ENCODE results near the gene REEP3. TPM values are rescaled to one million over a fixed set of nuclear protein-coding genes. Genes with fewer than 3 reads are reported as not detected.

Gene REEP3
- total and polyA plus RNA-seq, 2 donors, result 11.2 to 11.9 TPM

- WGBS, result 100% methylated on average over 2 of the region's 2 CpGs
- no peak overlapping the region for H3K27ac ChIP-seq (ENCODE audit: low read depth in 1 of 2, low read length in 1 of 2)
- H3K36me3 ChIP-seq (ENCODE audit: control insufficient read depth in 2 of 2, insufficient read depth in 2 of 2, low read length in 1 of 2), result peaks cover 0 to 2% of the 10 kb centered on the region in 2 donors
- H3K9me3 ChIP-seq (ENCODE audit: control insufficient read depth in 2 of 2, insufficient read depth in 1 of 2, low read length in 1 of 2), result no peaks in the 10 kb centered on the region
- no peak for DNase-seq (ENCODE audit: low read depth in 6 of 9, low spot score in 9 of 9)
- peaks cover 6 to 12% of the 10 kb centered on the region in 2 donors for H3K4me1 ChIP-seq (ENCODE audit: control insufficient read depth in 2 of 2, insufficient read depth in 2 of 2, low read length in 2 of 2)
- no peak overlapping the region for H3K4me3 ChIP-seq (ENCODE audit: low read length in 2 of 2)
- H3K27me3 ChIP-seq (ENCODE audit: control insufficient read depth in 2 of 2, insufficient read depth in 1 of 2, low read length in 1 of 2), result no peaks in the 10 kb centered on the region
These were observed 103.5 kb downstream of the REEP3 start for GRCh38 chr10:63624701-63625100.

GRCh38 chr10:63627396-63627795 is 106.2 kb downstream of the REEP3 start:
- H3K27ac ChIP-seq (ENCODE audit: low read depth in 1 of 2, low read length in 1 of 2), result no peak overlapping the region
- peaks cover 0 to 5% of the 10 kb centered on the region in 2 donors for H3K27me3 ChIP-seq (ENCODE audit: control insufficient read depth in 2 of 2, insufficient read depth in 1 of 2, low read length in 1 of 2)
- DNase-seq (ENCODE audit: low read depth in 6 of 9, low spot score in 9 of 9), result no peak
- WGBS, result 97% methylated on average over 8 of the region's 8 CpGs
- H3K9me3 ChIP-seq (ENCODE audit: control insufficient read depth in 2 of 2, insufficient read depth in 1 of 2, low read length in 1 of 2), result no peaks in the 10 kb centered on the region
- H3K4me1 ChIP-seq (ENCODE audit: control insufficient read depth in 2 of 2, insufficient read depth in 2 of 2, low read length in 2 of 2), result peaks cover 6 to 19% of the 10 kb centered on the region in 2 donors
- H3K36me3 ChIP-seq (ENCODE audit: control insufficient read depth in 2 of 2, insufficient read depth in 2 of 2, low read length in 1 of 2), result no peaks in the 10 kb centered on the region
- H3K4me3 ChIP-seq (ENCODE audit: low read length in 2 of 2), result no peak overlapping the region

- WGBS, result 42% methylated on average over 2 of the region's 2 CpGs
- Histone ChIP-seq H3K4me3 (ENCODE audit: low read length in 2 of 2) (no peak overlapping the region), H3K27ac (ENCODE audit: low read depth in 1 of 2, low read length in 1 of 2) (peak overlapping the region in 1 of 2 donors; percentile 21), H3K36me3 (ENCODE audit: control insufficient read depth in 2 of 2, insufficient read depth in 2 of 2, low read length in 1 of 2) (no peaks in the 10 kb centered on the region), H3K27me3 (ENCODE audit: control insufficient read depth in 2 of 2, insufficient read depth in 1 of 2, low read length in 1 of 2) (peaks cover 0 to 5% of the 10 kb centered on the region in 2 donors), H3K4me1 (ENCODE audit: control insufficient read depth in 2 of 2, insufficient read depth in 2 of 2, low read length in 2 of 2) (peaks cover 6 to 19% of the 10 kb centered on the region in 2 donors), H3K9me3 (ENCODE audit: control insufficient read depth in 2 of 2, insufficient read depth in 1 of 2, low read length in 1 of 2) (no peaks in the 10 kb centered on the region)
- no peak for DNase-seq (ENCODE audit: low read depth in 6 of 9, low spot score in 9 of 9)
These were observed 106.7 kb downstream of the REEP3 start for GRCh38 chr10:63627881-63628296.

- H3K4me1 ChIP-seq (ENCODE audit: control insufficient read depth in 2 of 2, insufficient read depth in 2 of 2, low read length in 2 of 2), result peaks cover 6 to 19% of the 10 kb centered on the region in 2 donors
These were observed 107.5 kb downstream of the REEP3 start for GRCh38 chr10:63628526-63629362.

GRCh38 chr10:63629363-63630084 is 108.3 kb downstream of the REEP3 start:
- WGBS, result under 1% methylated on average over 24 of the region's 24 CpGs
- Histone ChIP-seq H3K27me3 (ENCODE audit: control insufficient read depth in 2 of 2, insufficient read depth in 1 of 2, low read length in 1 of 2) (peaks cover 0 to 5% of the 10 kb centered on the region in 2 donors), H3K27ac (ENCODE audit: low read depth in 1 of 2, low read length in 1 of 2) (peak overlapping the region; percentile 90 to 96), H3K36me3 (ENCODE audit: control insufficient read depth in 2 of 2, insufficient read depth in 2 of 2, low read length in 1 of 2) (no peaks in the 10 kb centered on the region), H3K4me3 (ENCODE audit: low read length in 2 of 2) (peak overlapping the region; percentile 59 to 76), H3K9me3 (ENCODE audit: control insufficient read depth in 2 of 2, insufficient read depth in 1 of 2, low read length in 1 of 2) (no peaks in the 10 kb centered on the region), H3K4me1 (ENCODE audit: control insufficient read depth in 2 of 2, insufficient read depth in 2 of 2, low read length in 2 of 2) (peaks cover 6 to 19% of the 10 kb centered on the region in 2 donors)
- DNase-seq (ENCODE audit: low read depth in 6 of 9, low spot score in 9 of 9), result peak; percentile 69 to 91 (median 78)

More at GRCh38 chr10:63628526-63629362, 107.5 kb downstream of the REEP3 start:
- WGBS, result 5% methylated on average over 16 of the region's 16 CpGs
- H3K4me3 ChIP-seq (ENCODE audit: low read length in 2 of 2), result peak overlapping the region; percentile 59 to 76
- no peaks in the 10 kb centered on the region for H3K9me3 ChIP-seq (ENCODE audit: control insufficient read depth in 2 of 2, insufficient read depth in 1 of 2, low read length in 1 of 2)
- peak overlapping the region; percentile 90 to 96 for H3K27ac ChIP-seq (ENCODE audit: low read depth in 1 of 2, low read length in 1 of 2)
- H3K36me3 ChIP-seq (ENCODE audit: control insufficient read depth in 2 of 2, insufficient read depth in 2 of 2, low read length in 1 of 2), result no peaks in the 10 kb centered on the region
- peaks cover 0 to 5% of the 10 kb centered on the region in 2 donors for H3K27me3 ChIP-seq (ENCODE audit: control insufficient read depth in 2 of 2, insufficient read depth in 1 of 2, low read length in 1 of 2)
- peak in 7 of 9 donors; percentile 10 to 63 (median 23) for DNase-seq (ENCODE audit: low read depth in 6 of 9, low spot score in 9 of 9)

- peak overlapping the region; percentile 59 to 76 for H3K4me3 ChIP-seq (ENCODE audit: low read length in 2 of 2)
- DNase-seq (ENCODE audit: low read depth in 6 of 9, low spot score in 9 of 9), result peak; percentile 52 to 88 (median 63)
- H3K27ac ChIP-seq (ENCODE audit: low read depth in 1 of 2, low read length in 1 of 2), result peak overlapping the region; percentile 90 to 96
- peaks cover 0 to 5% of the 10 kb centered on the region in 2 donors for H3K27me3 ChIP-seq (ENCODE audit: control insufficient read depth in 2 of 2, insufficient read depth in 1 of 2, low read length in 1 of 2)
- no peaks in the 10 kb centered on the region for H3K9me3 ChIP-seq (ENCODE audit: control insufficient read depth in 2 of 2, insufficient read depth in 1 of 2, low read length in 1 of 2)
- WGBS, result under 1% methylated on average over 70 of the region's 70 CpGs
- H3K36me3 ChIP-seq (ENCODE audit: control insufficient read depth in 2 of 2, insufficient read depth in 2 of 2, low read length in 1 of 2), result no peaks in the 10 kb centered on the region
- peaks cover 6 to 19% of the 10 kb centered on the region in 2 donors for H3K4me1 ChIP-seq (ENCODE audit: control insufficient read depth in 2 of 2, insufficient read depth in 2 of 2, low read length in 2 of 2)
These were observed 109.1 kb downstream of the REEP3 start for GRCh38 chr10:63630085-63630930.

- WGBS, result 31% methylated on average over 19 of the region's 19 CpGs
These were observed 109.9 kb downstream of the REEP3 start for GRCh38 chr10:63630931-63631680.

GRCh38 chr10:63631991-63632390 is 110.8 kb downstream of the REEP3 start:
- Histone ChIP-seq H3K27me3 (ENCODE audit: control insufficient read depth in 2 of 2, insufficient read depth in 1 of 2, low read length in 1 of 2) (peaks cover 0 to 5% of the 10 kb centered on the region in 2 donors), H3K4me3 (ENCODE audit: low read length in 2 of 2) (no peak overlapping the region), H3K36me3 (ENCODE audit: control insufficient read depth in 2 of 2, insufficient read depth in 2 of 2, low read length in 1 of 2) (no peaks in the 10 kb centered on the region), H3K9me3 (ENCODE audit: control insufficient read depth in 2 of 2, insufficient read depth in 1 of 2, low read length in 1 of 2) (no peaks in the 10 kb centered on the region), H3K4me1 (ENCODE audit: control insufficient read depth in 2 of 2, insufficient read depth in 2 of 2, low read length in 2 of 2) (peaks cover 6 to 19% of the 10 kb centered on the region in 2 donors), H3K27ac (ENCODE audit: low read depth in 1 of 2, low read length in 1 of 2) (no peak overlapping the region)
- 63% methylated on average over 3 of the region's 3 CpGs for WGBS
- no peak for DNase-seq (ENCODE audit: low read depth in 6 of 9, low spot score in 9 of 9)

More at GRCh38 chr10:63630931-63631680, 109.9 kb downstream of the REEP3 start:
- H3K27ac ChIP-seq (ENCODE audit: low read depth in 1 of 2, low read length in 1 of 2), result peak overlapping the region; percentile 90 to 96
- peak in 1 of 9 donors; percentile 4 for DNase-seq (ENCODE audit: low read depth in 6 of 9, low spot score in 9 of 9)
- no peaks in the 10 kb centered on the region for H3K36me3 ChIP-seq (ENCODE audit: control insufficient read depth in 2 of 2, insufficient read depth in 2 of 2, low read length in 1 of 2)
- H3K4me3 ChIP-seq (ENCODE audit: low read length in 2 of 2), result peak overlapping the region; percentile 59 to 76
- H3K9me3 ChIP-seq (ENCODE audit: control insufficient read depth in 2 of 2, insufficient read depth in 1 of 2, low read length in 1 of 2), result no peaks in the 10 kb centered on the region
- peaks cover 6 to 19% of the 10 kb centered on the region in 2 donors for H3K4me1 ChIP-seq (ENCODE audit: control insufficient read depth in 2 of 2, insufficient read depth in 2 of 2, low read length in 2 of 2)
- H3K27me3 ChIP-seq (ENCODE audit: control insufficient read depth in 2 of 2, insufficient read depth in 1 of 2, low read length in 1 of 2), result peaks cover 0 to 5% of the 10 kb centered on the region in 2 donors

Data from thymus (tissue), 11 donors.